Measurements from ENCODE around the gene LMLN. TPM values are rescaled to one million over a fixed set of nuclear protein-coding genes. Genes with fewer than 3 reads are reported as not detected.
"Not testable (repeated sequence)": the region's sequence is repeated elsewhere in the genome, so short reads cannot be mapped to it uniquely, and the experiment has no call there.

The LMLN gene
- total RNA-seq, 1 donor from 2014 or later = 18.9 TPM

- no peak for TF ChIP-seq CTCF (IDR thresholded peaks at IDR 0.05)
- no peak for TF ChIP-seq POLR2A (IDR thresholded peaks at IDR 0.05)
- no peak for TF ChIP-seq POLR2AphosphoS5 (IDR thresholded peaks at IDR 0.05; ENCODE audit: insufficient read depth in 1 of 2, low read depth in 1 of 2)
- no peaks in the 10 kb centered on the region for H3K4me1 ChIP-seq
- intact Hi-C loops (cut with DNase I) = no loop called here
Observed at GRCh38 chr3:198043119-198043518, 83.1 kb downstream of the LMLN start.

DNA sequence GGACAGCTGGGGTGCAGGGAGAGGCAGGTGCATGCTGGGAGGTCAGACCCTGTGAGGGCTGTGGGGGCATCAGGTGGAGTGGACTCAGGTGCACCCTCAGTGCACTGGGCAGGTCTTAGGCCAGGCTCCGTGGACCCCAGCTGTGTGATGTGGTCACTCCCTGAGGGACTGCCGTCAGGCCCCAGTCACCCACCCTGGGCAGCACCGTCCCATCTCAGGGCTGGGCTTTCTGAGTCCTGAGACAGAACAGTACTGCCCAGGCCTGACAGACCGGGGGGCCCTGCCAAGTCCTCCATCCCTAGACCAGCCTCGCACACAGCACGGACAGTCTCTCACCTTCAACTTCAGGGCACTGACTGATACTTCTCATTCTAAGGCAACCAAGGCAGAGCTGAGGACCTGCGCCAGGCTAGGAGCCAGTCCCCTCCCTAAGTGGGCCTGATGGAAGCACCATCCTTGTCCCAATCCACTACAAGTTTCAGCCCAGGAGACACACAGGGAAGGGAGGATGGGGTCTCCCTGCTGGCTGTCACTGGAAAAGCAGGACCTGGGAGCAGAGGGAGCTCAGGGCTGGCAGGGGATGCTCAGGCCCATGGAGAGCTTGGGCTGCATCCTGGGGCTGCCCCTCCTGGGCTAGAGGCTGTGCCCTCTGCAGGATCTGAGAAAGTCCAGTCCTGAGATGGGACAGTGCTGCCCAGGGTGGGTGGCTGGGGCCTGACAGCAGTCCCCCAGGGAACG lies 86.3 kb downstream of the LMLN start:
- Histone ChIP-seq H3K4me1 (no peaks in the 10 kb centered on the region), H3K27ac (no peak overlapping the region), H3K27me3 (no peaks in the 10 kb centered on the region), H3K36me3 (no peaks in the 10 kb centered on the region), H3K9me3 (no peaks in the 10 kb centered on the region), H3K4me3 (no peak overlapping the region)
- TF ChIP-seq POLR2AphosphoS5 (IDR thresholded peaks at IDR 0.05; ENCODE audit: insufficient read depth in 1 of 2, low read depth in 1 of 2) (no peak), POLR2A (IDR thresholded peaks at IDR 0.05) (no peak), CTCF (IDR thresholded peaks at IDR 0.05) (no peak)
- intact Hi-C loops (cut with DNase I) = no loop called here
- no peak for DNase-seq (ENCODE audit: extremely low spot score in 2 of 2)

More at GRCh38 chr3:198043119-198043518, 83.1 kb downstream of the LMLN start:
- Histone ChIP-seq H3K27ac (no peak overlapping the region), H3K36me3 (peaks cover 0 to 12% of the 10 kb centered on the region in 2 donors), H3K9me3 (no peaks in the 10 kb centered on the region), H3K4me3 (no peak overlapping the region), H3K27me3 (no peaks in the 10 kb centered on the region)
- DNase-seq (ENCODE audit: extremely low spot score in 2 of 2) = no peak

- no peak overlapping the region for H3K4me3 ChIP-seq
- TF ChIP-seq CTCF (IDR thresholded peaks at IDR 0.05) (no peak), POLR2A (IDR thresholded peaks at IDR 0.05) (no peak), POLR2AphosphoS5 (IDR thresholded peaks at IDR 0.05; ENCODE audit: insufficient read depth in 1 of 2, low read depth in 1 of 2) (no peak)
- no peak overlapping the region for H3K27ac ChIP-seq
- H3K9me3 ChIP-seq = no peaks in the 10 kb centered on the region
- DNase-seq (ENCODE audit: extremely low spot score in 2 of 2) = no peak
- H3K27me3 ChIP-seq = no peaks in the 10 kb centered on the region
- intact Hi-C loops (cut with DNase I) = no loop called here
- no peaks in the 10 kb centered on the region for H3K36me3 ChIP-seq
- no peaks in the 10 kb centered on the region for H3K4me1 ChIP-seq
Observed at GRCh38 chr3:198048445-198048844, 88.4 kb downstream of the LMLN start.

DNA sequence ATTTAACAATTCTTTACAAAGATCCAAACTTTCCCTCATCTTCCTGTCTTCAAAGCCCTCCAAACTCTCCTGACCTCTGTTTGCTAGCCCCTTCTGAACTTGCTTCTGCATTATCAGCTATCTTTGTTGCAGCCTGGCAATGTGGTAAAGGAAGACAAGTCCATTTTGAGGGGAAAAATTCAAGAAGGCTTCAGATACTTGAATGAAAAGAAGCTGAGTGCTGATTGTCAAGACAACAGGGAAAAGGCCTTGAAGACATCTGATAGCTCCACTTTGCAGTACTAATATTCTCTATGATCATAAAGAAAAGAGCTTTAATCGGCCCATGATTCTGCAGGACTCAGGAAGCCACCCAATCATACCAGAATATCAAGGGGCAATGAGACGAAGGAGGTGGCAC lies 91.8 kb downstream of the LMLN start:
- Histone ChIP-seq H3K4me1 (no peaks in the 10 kb centered on the region), H3K36me3 (no peaks in the 10 kb centered on the region), H3K27me3 (no peaks in the 10 kb centered on the region), H3K4me3 (no peak overlapping the region), H3K9me3 (no peaks in the 10 kb centered on the region), H3K27ac (no peak overlapping the region)
- DNase-seq (ENCODE audit: extremely low spot score in 2 of 2) = no peak
- TF ChIP-seq CTCF (IDR thresholded peaks at IDR 0.05) = no peak
- no peak for TF ChIP-seq POLR2A (IDR thresholded peaks at IDR 0.05)
- TF ChIP-seq POLR2AphosphoS5 (IDR thresholded peaks at IDR 0.05; ENCODE audit: insufficient read depth in 1 of 2, low read depth in 1 of 2) = no peak
- intact Hi-C loops (cut with DNase I) = no loop called here

DNA sequence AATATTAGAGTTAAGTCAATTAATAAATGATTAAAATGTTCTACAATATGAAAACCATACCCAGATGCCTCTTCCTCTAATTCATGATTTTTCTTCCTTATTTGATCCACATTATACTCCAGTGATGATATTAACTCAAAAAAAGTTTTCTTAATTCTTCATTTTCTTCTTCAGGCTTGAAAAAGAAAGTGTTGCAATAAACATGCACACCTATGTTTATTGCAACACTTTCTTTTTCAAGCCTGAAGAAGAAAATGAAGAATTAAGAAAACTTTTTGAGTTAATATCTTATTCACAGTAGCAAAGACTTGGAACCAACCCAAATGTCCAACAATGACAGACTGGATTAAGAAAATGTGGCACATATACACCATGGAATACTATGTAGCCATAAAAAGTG lies 93.4 kb downstream of the LMLN start:
- intact Hi-C loops (cut with DNase I) = not testable (repeated sequence)

More for the DNA sequence above, 93.4 kb downstream of the LMLN start:
- H3K4me1 ChIP-seq; H3K4me3 ChIP-seq; DNase-seq (ENCODE audit: extremely low spot score in 2 of 2); H3K9me3 ChIP-seq; H3K36me3 ChIP-seq; H3K27ac ChIP-seq; H3K27me3 ChIP-seq: not testable (repeated sequence)
